Medulla oblongata (tissue), 1 donor: ENCODE data around the gene WIPF1.
"Not testable (repeated sequence)": the region's sequence is repeated elsewhere in the genome, so short reads cannot be mapped to it uniquely, and the experiment has no call there.

ENCODE experiments used
- DNase-seq: peaks from one replicate; pipeline ENCODE4 v3.0.0-alpha.2; 2015; ENCODE audit errors: extremely low spot score

Gene WIPF1

GRCh38 chr2:174572556-174572955 is 25.0 kb downstream of the WIPF1 start:
- DNase-seq, result no peak

- no peak for DNase-seq
Measured at GRCh38 chr2:174571669-174572323, 25.8 kb downstream of the WIPF1 start.

GRCh38 chr2:174570318-174570958 is 27.2 kb downstream of the WIPF1 start:
- no peak for DNase-seq

GRCh38 chr2:174569678-174570077 is 27.9 kb downstream of the WIPF1 start:
- no peak for DNase-seq

- no peak for DNase-seq
Measured at GRCh38 chr2:174568425-174568824, 29.2 kb downstream of the WIPF1 start.

GRCh38 chr2:174566871-174567270 is 30.7 kb downstream of the WIPF1 start:
- DNase-seq, result no peak

GRCh38 chr2:174563530-174564282 is 33.9 kb downstream of the WIPF1 start:
- DNase-seq, result no peak

- no peak for DNase-seq
Measured at GRCh38 chr2:174561972-174562370, 35.6 kb downstream of the WIPF1 start.

GRCh38 chr2:174561283-174561971 is 36.2 kb downstream of the WIPF1 start:
- peak; percentile 97 for DNase-seq

- DNase-seq, result no peak
Measured at GRCh38 chr2:174560737-174561136, 36.9 kb downstream of the WIPF1 start.

- no peak for DNase-seq
Measured at GRCh38 chr2:174555998-174556397, 41.6 kb downstream of the WIPF1 start.

GRCh38 chr2:174554529-174555150 is 43.0 kb downstream of the WIPF1 start:
- DNase-seq, result no peak

GRCh38 chr2:174553811-174554493 is 43.7 kb downstream of the WIPF1 start:
- DNase-seq, result no peak

- DNase-seq, result no peak
Measured at GRCh38 chr2:174552880-174553279, 44.7 kb downstream of the WIPF1 start.

- DNase-seq, result no peak
Measured at GRCh38 chr2:174551697-174552096, 45.9 kb downstream of the WIPF1 start.

- not testable (repeated sequence) for DNase-seq
Measured at GRCh38 chr2:174548646-174549045, 49.0 kb downstream of the WIPF1 start.

- not testable (repeated sequence) for DNase-seq
Measured at GRCh38 chr2:174548021-174548420, 49.6 kb downstream of the WIPF1 start.

GRCh38 chr2:174546519-174547506 is 50.8 kb downstream of the WIPF1 start:
- DNase-seq, result peak; percentile 83

- no peak for DNase-seq
Measured at GRCh38 chr2:174545240-174545639, 52.4 kb downstream of the WIPF1 start.

GRCh38 chr2:174544802-174545201 is 52.8 kb downstream of the WIPF1 start:
- DNase-seq, result no peak
